Measurements from ENCODE around the gene RWDD1. TPM values are rescaled to one million over a fixed set of nuclear protein-coding genes. Genes with fewer than 3 reads are reported as not detected.

RWDD1 gene
- polyA plus RNA-seq, 1 of the 3 experiments (the other 2 are of a cell fraction): 17.7 TPM

DNA sequence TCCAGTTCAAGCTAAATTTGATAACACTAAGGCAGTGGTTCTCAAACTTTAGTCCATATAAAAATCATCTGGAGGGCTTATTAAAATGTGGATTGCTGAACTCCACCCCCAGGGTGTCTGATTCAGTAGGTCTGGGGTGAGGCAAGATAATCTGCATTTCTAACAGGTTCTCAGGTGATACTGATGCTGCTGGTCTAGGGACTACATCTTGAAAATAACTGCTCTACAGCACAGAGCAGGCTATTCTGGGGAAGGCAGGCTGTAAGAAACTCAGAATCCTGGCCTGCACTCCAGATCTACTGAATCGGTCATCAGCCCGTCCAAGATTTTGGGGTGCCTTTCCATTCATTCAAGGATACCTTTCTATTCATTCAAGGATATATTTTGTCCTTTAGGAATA, 48.4 kb upstream of the RWDD1 start:
- TF ChIP-seq ELF1 (IDR thresholded peaks at IDR 0.05): no peak
- no peak for TF ChIP-seq SIN3A (IDR thresholded peaks at IDR 0.05; ENCODE audit: borderline replicate concordance, low read depth, low read length)
- no peak for TF ChIP-seq GABPA (IDR thresholded peaks at IDR 0.05; ENCODE audit: low read depth)
- no peak for TF ChIP-seq SMC3 (IDR thresholded peaks at IDR 0.05; ENCODE audit: low read depth, low read length)
- TF ChIP-seq, protein P1, sequence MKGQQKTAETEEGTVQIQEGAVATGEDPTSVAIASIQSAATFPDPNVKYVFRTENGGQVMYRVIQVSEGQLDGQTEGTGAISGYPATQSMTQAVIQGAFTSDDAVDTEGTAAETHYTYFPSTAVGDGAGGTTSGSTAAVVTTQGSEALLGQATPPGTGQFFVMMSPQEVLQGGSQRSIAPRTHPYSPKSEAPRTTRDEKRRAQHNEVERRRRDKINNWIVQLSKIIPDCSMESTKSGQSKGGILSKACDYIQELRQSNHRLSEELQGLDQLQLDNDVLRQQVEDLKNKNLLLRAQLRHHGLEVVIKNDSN (IDR thresholded peaks at IDR 0.05; ENCODE audit: borderline replicate concordance, low read depth): no peak
- TF ChIP-seq, protein P2, sequence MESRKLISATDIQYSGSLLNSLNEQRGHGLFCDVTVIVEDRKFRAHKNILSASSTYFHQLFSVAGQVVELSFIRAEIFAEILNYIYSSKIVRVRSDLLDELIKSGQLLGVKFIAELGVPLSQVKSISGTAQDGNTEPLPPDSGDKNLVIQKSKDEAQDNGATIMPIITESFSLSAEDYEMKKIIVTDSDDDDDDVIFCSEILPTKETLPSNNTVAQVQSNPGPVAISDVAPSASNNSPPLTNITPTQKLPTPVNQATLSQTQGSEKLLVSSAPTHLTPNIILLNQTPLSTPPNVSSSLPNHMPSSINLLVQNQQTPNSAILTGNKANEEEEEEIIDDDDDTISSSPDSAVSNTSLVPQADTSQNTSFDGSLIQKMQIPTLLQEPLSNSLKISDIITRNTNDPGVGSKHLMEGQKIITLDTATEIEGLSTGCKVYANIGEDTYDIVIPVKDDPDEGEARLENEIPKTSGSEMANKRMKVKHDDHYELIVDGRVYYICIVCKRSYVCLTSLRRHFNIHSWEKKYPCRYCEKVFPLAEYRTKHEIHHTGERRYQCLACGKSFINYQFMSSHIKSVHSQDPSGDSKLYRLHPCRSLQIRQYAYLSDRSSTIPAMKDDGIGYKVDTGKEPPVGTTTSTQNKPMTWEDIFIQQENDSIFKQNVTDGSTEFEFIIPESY (IDR thresholded peaks at IDR 0.05; ENCODE audit: borderline replicate concordance, low read depth): no peak
- TF ChIP-seq NFIC (IDR thresholded peaks at IDR 0.05; ENCODE audit: borderline replicate concordance): no peak
- no peak for TF ChIP-seq RCOR1 (IDR thresholded peaks at IDR 0.05; ENCODE audit: low read length)
- TF ChIP-seq, protein P3, sequence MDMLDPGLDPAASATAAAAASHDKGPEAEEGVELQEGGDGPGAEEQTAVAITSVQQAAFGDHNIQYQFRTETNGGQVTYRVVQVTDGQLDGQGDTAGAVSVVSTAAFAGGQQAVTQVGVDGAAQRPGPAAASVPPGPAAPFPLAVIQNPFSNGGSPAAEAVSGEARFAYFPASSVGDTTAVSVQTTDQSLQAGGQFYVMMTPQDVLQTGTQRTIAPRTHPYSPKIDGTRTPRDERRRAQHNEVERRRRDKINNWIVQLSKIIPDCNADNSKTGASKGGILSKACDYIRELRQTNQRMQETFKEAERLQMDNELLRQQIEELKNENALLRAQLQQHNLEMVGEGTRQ (IDR thresholded peaks at IDR 0.05; ENCODE audit: borderline replicate concordance, low read depth, low read length): no peak
- no peak for TF ChIP-seq MXI1 (IDR thresholded peaks at IDR 0.05; ENCODE audit: low read depth, low read length)
- no peak overlapping the region for H3K27ac ChIP-seq (ENCODE audit: low read depth in 2 of 2, low read length in 1 of 2)
- 90% methylated on average over 2 of the region's 2 CpGs for WGBS (ENCODE audit: low lambda C conversion rate)
- H3K4me3 ChIP-seq (ENCODE audit: low read depth in 2 of 2, low read length in 1 of 2): no peak overlapping the region
- H3K9me2 ChIP-seq: no peaks in the 10 kb centered on the region
- no peaks in the 10 kb centered on the region for H3K9me3 ChIP-seq
- POLR2A ChIA-PET: no interaction called here
- H3K36me3 ChIP-seq (replicated peaks in 1 of 2; ENCODE audit: control insufficient read depth in 1 of 2, insufficient read depth in 2 of 2, low read length in 1 of 2): no peaks in the 10 kb centered on the region
- H2AFZ ChIP-seq (ENCODE audit: low read depth): no peak overlapping the region
- no peaks in the 10 kb centered on the region for H3F3A ChIP-seq (replicated peaks; ENCODE audit: insufficient read depth)
- no peak overlapping the region for H3K9ac ChIP-seq
- no peaks in the 10 kb centered on the region for H3K79me2 ChIP-seq (ENCODE audit: insufficient read depth)
- no peaks in the 10 kb centered on the region for H3K4me1 ChIP-seq (ENCODE audit: control insufficient read depth in 1 of 2, insufficient read depth in 2 of 2, low read depth in 1 of 2, low read length in 1 of 2)
- DNase-seq: no peak
- H4K20me1 ChIP-seq (ENCODE audit: insufficient read depth): no peaks in the 10 kb centered on the region
- no peak overlapping the region for H3K4me2 ChIP-seq
- CTCF ChIA-PET: interaction anchor here (0.7 to 1.5 kb wide), 6 partner anchors 38 to 254 kb away, joined by 3 to 5 read pairs (median 3); partner anchors contain the start of genes RWDD1 and TSPYL1
- no peaks in the 10 kb centered on the region for H3K27me3 ChIP-seq (ENCODE audit: insufficient read depth)

DNA sequence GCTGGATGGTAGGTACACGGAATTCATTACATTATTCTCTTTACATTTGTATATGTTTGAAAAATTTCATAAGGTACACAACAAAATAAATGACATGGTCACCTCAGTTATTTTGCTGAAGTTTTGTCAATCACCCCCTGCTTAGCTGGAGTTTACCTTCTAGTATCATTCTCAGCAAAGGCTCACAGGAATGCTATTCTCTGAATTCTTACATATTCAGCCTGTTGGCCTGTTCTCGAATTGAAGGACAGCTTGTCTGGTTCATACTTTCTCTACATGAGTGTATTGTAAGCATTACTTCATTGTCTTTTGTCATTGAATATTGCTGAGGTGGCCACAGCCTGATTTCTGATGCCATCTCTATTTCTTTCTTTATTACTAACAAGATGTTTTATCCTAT, 47.1 kb upstream of the RWDD1 start:
- no peak for TF ChIP-seq FOXM1 (IDR thresholded peaks at IDR 0.05; ENCODE audit: low read depth)
- no peak for TF ChIP-seq RXRA (IDR thresholded peaks at IDR 0.05; ENCODE audit: borderline replicate concordance, low read depth)
- TF ChIP-seq TEAD4 (IDR thresholded peaks at IDR 0.05; ENCODE audit: borderline replicate concordance, insufficient read depth): no peak
- no peak for TF ChIP-seq MXI1 (IDR thresholded peaks at IDR 0.05; ENCODE audit: low read depth, low read length)
- TF ChIP-seq RCOR1 (IDR thresholded peaks at IDR 0.05; ENCODE audit: low read length): no peak
- no peak for TF ChIP-seq RFX5 (IDR thresholded peaks at IDR 0.05; ENCODE audit: low read length)
- TF ChIP-seq, protein P3 (IDR thresholded peaks at IDR 0.05; ENCODE audit: borderline replicate concordance, low read depth, low read length): no peak
- TF ChIP-seq EP300 (IDR thresholded peaks at IDR 0.05; ENCODE audit: borderline replicate concordance in 1 of 2, low read depth in 1 of 2, low read length in 1 of 2): no peak
- Histone ChIP-seq H3K9me2 (no peaks in the 10 kb centered on the region), H3K27me3 (ENCODE audit: insufficient read depth) (no peaks in the 10 kb centered on the region), H3K79me2 (ENCODE audit: insufficient read depth) (no peaks in the 10 kb centered on the region), H3K36me3 (replicated peaks in 1 of 2; ENCODE audit: control insufficient read depth in 1 of 2, insufficient read depth in 2 of 2, low read length in 1 of 2) (no peaks in the 10 kb centered on the region), H4K20me1 (ENCODE audit: insufficient read depth) (no peaks in the 10 kb centered on the region), H3K4me1 (ENCODE audit: control insufficient read depth in 1 of 2, insufficient read depth in 2 of 2, low read depth in 1 of 2, low read length in 1 of 2) (peaks cover 0 to 12% of the 10 kb centered on the region in 2 experiments; a peak in 2 of 4 replicates), H3K9me3 (no peaks in the 10 kb centered on the region), H3F3A (replicated peaks; ENCODE audit: insufficient read depth) (no peaks in the 10 kb centered on the region), H3K27ac (ENCODE audit: low read depth in 2 of 2, low read length in 1 of 2) (no peak overlapping the region), H3K4me3 (ENCODE audit: low read depth in 2 of 2, low read length in 1 of 2) (no peak overlapping the region), H3K9ac (no peak overlapping the region), H2AFZ (ENCODE audit: low read depth) (no peak overlapping the region), H3K4me2 (no peak overlapping the region)
- DNase-seq: no peak
- ChIA-PET CTCF (interaction anchor here (0.6 kb wide), 1 partner anchor 237 kb away, joined by 3 read pairs; no protein-coding TSS in a partner anchor), POLR2A (no interaction called here)
- WGBS (ENCODE audit: low lambda C conversion rate): 74% methylated on average over 2 of the region's 2 CpGs
